Tibial nerve (tissue), 4 donors: ENCODE data around the gene PPP6R2.

Source experiments
- EP300 ChIP-seq, 2 donors: sonication (generic); formaldehyde crosslinking; IDR thresholded peaks; one replicate each; pipeline ENCODE4 v1.6.1; 2017; ENCODE audit warnings: antibody characterized with exemption in 2 of 2, mild to moderate bottlenecking in 1 of 2
- POLR2A ChIP-seq, 2 donors: fragments of 450-650 bp; IDR thresholded peaks; one replicate each; pipeline ENCODE4 v1.6.1; 2017; ENCODE audit warnings: antibody characterized with exemption in 2 of 2, mild to moderate bottlenecking in 2 of 2, moderate library complexity in 2 of 2
- TF ChIP-seq, protein P1 (sequence below), 5 experiments: fragments of 200-600 bp in 3 of 5; fragments of 450-650 bp in 2 of 5; sonication (generic) in 3 of 5; IDR thresholded peaks; one replicate each; pipeline ENCODE4 v1.5.1; 2016 to 2019; ENCODE audit warnings: antibody characterized with exemption in 5 of 5, mild to moderate bottlenecking in 3 of 5, moderate library complexity in 2 of 5

DNA sequence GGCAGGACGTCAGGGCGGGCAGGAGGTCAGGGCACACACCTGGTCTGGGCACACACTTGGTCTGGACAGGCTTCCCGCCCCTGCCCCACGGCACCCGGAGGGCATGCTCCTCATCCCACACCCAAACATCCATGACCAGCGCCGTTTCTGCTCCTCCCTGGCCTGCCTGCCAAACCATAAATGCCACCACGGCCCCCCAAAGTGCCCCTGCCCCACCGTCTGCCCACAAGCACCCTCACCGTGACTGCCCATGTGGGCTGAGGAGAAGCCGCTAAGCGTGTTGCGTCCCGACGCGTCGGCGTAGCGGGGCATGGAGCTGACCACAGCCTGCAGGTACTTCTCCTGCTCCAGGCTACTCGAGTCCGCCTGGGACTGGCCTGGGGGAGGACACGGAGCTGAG lies 115.9 kb downstream of the PPP6R2 start:
- TF ChIP-seq, protein P1, sequence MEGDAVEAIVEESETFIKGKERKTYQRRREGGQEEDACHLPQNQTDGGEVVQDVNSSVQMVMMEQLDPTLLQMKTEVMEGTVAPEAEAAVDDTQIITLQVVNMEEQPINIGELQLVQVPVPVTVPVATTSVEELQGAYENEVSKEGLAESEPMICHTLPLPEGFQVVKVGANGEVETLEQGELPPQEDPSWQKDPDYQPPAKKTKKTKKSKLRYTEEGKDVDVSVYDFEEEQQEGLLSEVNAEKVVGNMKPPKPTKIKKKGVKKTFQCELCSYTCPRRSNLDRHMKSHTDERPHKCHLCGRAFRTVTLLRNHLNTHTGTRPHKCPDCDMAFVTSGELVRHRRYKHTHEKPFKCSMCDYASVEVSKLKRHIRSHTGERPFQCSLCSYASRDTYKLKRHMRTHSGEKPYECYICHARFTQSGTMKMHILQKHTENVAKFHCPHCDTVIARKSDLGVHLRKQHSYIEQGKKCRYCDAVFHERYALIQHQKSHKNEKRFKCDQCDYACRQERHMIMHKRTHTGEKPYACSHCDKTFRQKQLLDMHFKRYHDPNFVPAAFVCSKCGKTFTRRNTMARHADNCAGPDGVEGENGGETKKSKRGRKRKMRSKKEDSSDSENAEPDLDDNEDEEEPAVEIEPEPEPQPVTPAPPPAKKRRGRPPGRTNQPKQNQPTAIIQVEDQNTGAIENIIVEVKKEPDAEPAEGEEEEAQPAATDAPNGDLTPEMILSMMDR (IDR thresholded peaks at IDR 0.05): no peak
- TF ChIP-seq EP300 (IDR thresholded peaks at IDR 0.05) (no peak), POLR2A (IDR thresholded peaks at IDR 0.05) (no peak)
